ENCODE measurements around the gene FYN.

DNA sequence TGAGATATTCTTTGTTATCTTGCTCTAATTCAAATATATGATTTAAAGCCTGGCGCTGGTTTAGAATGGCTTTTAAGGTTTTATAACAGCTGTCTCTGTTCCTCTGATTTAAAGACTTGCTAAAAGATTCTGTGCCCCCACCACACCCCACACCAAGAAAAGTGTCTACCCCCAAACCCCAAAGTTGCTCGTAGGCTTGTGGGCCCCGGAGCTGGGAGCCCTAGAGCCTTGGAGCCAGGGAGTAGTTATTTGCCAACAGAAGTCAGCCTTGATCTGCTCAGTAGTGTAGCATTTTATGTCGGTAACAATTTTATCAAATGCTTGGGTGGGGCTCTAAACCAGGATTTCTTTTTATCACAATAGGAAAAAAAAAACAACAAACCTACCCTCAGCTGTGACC is 162.3 kb downstream of the FYN start:
- TF ChIP-seq, protein P1, sequence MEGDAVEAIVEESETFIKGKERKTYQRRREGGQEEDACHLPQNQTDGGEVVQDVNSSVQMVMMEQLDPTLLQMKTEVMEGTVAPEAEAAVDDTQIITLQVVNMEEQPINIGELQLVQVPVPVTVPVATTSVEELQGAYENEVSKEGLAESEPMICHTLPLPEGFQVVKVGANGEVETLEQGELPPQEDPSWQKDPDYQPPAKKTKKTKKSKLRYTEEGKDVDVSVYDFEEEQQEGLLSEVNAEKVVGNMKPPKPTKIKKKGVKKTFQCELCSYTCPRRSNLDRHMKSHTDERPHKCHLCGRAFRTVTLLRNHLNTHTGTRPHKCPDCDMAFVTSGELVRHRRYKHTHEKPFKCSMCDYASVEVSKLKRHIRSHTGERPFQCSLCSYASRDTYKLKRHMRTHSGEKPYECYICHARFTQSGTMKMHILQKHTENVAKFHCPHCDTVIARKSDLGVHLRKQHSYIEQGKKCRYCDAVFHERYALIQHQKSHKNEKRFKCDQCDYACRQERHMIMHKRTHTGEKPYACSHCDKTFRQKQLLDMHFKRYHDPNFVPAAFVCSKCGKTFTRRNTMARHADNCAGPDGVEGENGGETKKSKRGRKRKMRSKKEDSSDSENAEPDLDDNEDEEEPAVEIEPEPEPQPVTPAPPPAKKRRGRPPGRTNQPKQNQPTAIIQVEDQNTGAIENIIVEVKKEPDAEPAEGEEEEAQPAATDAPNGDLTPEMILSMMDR (IDR thresholded peaks at IDR 0.05; ENCODE audit: insufficient read depth, low read length, poor library complexity, severe bottlenecking): no peak
- no peak for TF ChIP-seq EZH2phosphoT487 (conservative IDR thresholded peaks at IDR 0.05; ENCODE audit: low read length)

Data from SU-DHL-6 (cell line).